WERI-Rb-1 (cell line): ENCODE data around the gene SECISBP2.

Source experiments
- DNase-seq: peaks from one replicate; pipeline ENCODE4 v3.0.0-alpha.2; 2020
- H3K27ac ChIP-seq: fragments of 250-450 bp; sonication (Bioruptor Pico); 2 replicates; pipeline ENCODE4 v1.5.1; 2020; ENCODE audit warnings: mild to moderate bottlenecking, moderate library complexity
- H3K27me3 ChIP-seq: fragments of 250-450 bp; sonication (Bioruptor Pico); 2 replicates; pipeline ENCODE4 v1.5.1; 2021; ENCODE audit warnings: mild to moderate bottlenecking, low read depth, moderate library complexity; ENCODE audit not compliant: insufficient read depth, severe bottlenecking
- H3K36me3 ChIP-seq: fragments of 250-450 bp; sonication (Bioruptor Pico); 2 replicates; pipeline ENCODE4 v1.5.1; 2020; ENCODE audit warnings: mild to moderate bottlenecking, moderate library complexity
- H3K4me3 ChIP-seq: 2 replicates; pipeline ENCODE4 v1.5.1; 2011; ENCODE audit warnings: low read depth, mild to moderate bottlenecking, control low read depth, low read length
- H3K9me3 ChIP-seq: fragments of 250-450 bp; sonication (Bioruptor Pico); 2 replicates; pipeline ENCODE4 v1.5.1; 2021; ENCODE audit warnings: mild to moderate bottlenecking, moderate library complexity; ENCODE audit not compliant: severe bottlenecking
- CTCF ChIP-seq: IDR thresholded peaks from 2 replicates; pipeline ENCODE4 v1.5.1; 2011; ENCODE audit warnings: low read depth, mild to moderate bottlenecking, control low read depth, inconsistent platforms, low read length

SECISBP2 gene

GRCh38 chr9:89390068-89390555, 71.8 kb downstream of the SECISBP2 start:
- no peak for TF ChIP-seq CTCF
- no peak overlapping the region for H3K27ac ChIP-seq
- no peak overlapping the region for H3K4me3 ChIP-seq
- peaks cover 57% of the 10 kb centered on the region for H3K36me3 ChIP-seq
- H3K27me3 ChIP-seq = no peaks in the 10 kb centered on the region
- H3K9me3 ChIP-seq = no peaks in the 10 kb centered on the region
- no peak for DNase-seq

GRCh38 chr9:89390578-89391116, 72.3 kb downstream of the SECISBP2 start:
- TF ChIP-seq CTCF = no peak
- no peaks in the 10 kb centered on the region for H3K27me3 ChIP-seq
- H3K27ac ChIP-seq = no peak overlapping the region
- no peak overlapping the region for H3K4me3 ChIP-seq
- H3K9me3 ChIP-seq = no peaks in the 10 kb centered on the region
- DNase-seq = no peak
- peaks cover 57% of the 10 kb centered on the region for H3K36me3 ChIP-seq

- Histone ChIP-seq H3K27me3 (no peaks in the 10 kb centered on the region), H3K4me3 (no peak overlapping the region), H3K9me3 (no peaks in the 10 kb centered on the region), H3K36me3 (peaks cover 62% of the 10 kb centered on the region), H3K27ac (no peak overlapping the region)
- no peak for TF ChIP-seq CTCF
- no peak for DNase-seq
Measured at GRCh38 chr9:89391585-89391984, 73.3 kb downstream of the SECISBP2 start.

- no peak overlapping the region for H3K27ac ChIP-seq
- no peak for DNase-seq
- TF ChIP-seq CTCF = no peak
- no peaks in the 10 kb centered on the region for H3K27me3 ChIP-seq
- H3K4me3 ChIP-seq = no peak overlapping the region
- peaks cover 52% of the 10 kb centered on the region for H3K36me3 ChIP-seq
- no peaks in the 10 kb centered on the region for H3K9me3 ChIP-seq
Measured at GRCh38 chr9:89394412-89394811, 76.1 kb downstream of the SECISBP2 start.

- Histone ChIP-seq H3K36me3 (peaks cover 35% of the 10 kb centered on the region), H3K9me3 (no peaks in the 10 kb centered on the region), H3K27ac (no peak overlapping the region), H3K4me3 (no peak overlapping the region), H3K27me3 (no peaks in the 10 kb centered on the region)
- DNase-seq = no peak
- TF ChIP-seq CTCF = no peak
Measured at GRCh38 chr9:89395931-89396710, 77.8 kb downstream of the SECISBP2 start.
